ENCODE measurements around the gene TPRX1. TPM values are rescaled to one million over a fixed set of nuclear protein-coding genes. Genes with fewer than 3 reads are reported as not detected.

TPRX1 gene
- total RNA-seq, 1 experiment from 2014 or later = not detected

Other genes starting within 250 kb of the TPRX1 start
- not detected in 2 replicates for gene ZNF541, start 231.4 kb downstream of the TPRX1 start, total RNA-seq (2014; rRNA removed)
- 1.8 and 4.2 TPM in 2 replicates for gene BICRA, start 195.4 kb downstream of the TPRX1 start, total RNA-seq (2014; rRNA removed)
- gene EHD2, start 91.1 kb downstream of the TPRX1 start, total RNA-seq (2014; rRNA removed) = 66.0 and 75.3 TPM in 2 replicates
- 78.7 and 86.8 TPM in 2 replicates for gene NOP53, start 59.0 kb downstream of the TPRX1 start, total RNA-seq (2014; rRNA removed)
- gene SELENOW, start 25.8 kb downstream of the TPRX1 start, total RNA-seq (2014; rRNA removed) = 583 and 734 TPM in 2 replicates
- not detected in 2 replicates for gene CRX, start 17.4 kb upstream of the TPRX1 start, total RNA-seq (2014; rRNA removed)
- gene TPRX2, start 54.7 kb upstream of the TPRX1 start, total RNA-seq (2014; rRNA removed) = not detected in 2 replicates
- not detected in 2 replicates for gene SULT2A1, start 81.8 kb upstream of the TPRX1 start, total RNA-seq (2014; rRNA removed)
- gene BSPH1, start 187.6 kb upstream of the TPRX1 start, total RNA-seq (2014; rRNA removed) = not detected in 2 replicates
- not detected in 2 replicates for gene ELSPBP1, start 190.1 kb upstream of the TPRX1 start, total RNA-seq (2014; rRNA removed)
- not detected in 2 replicates for gene CABP5, start 239.5 kb upstream of the TPRX1 start, total RNA-seq (2014; rRNA removed)

All from LHCN-M2 (cell line).